ENCODE results near the gene PEX5L. TPM values are rescaled to one million over a fixed set of nuclear protein-coding genes. Genes with fewer than 3 reads are reported as not detected.

PEX5L gene
- total and polyA plus RNA-seq, 10 of the 15 experiments (the other 5 are each of a cell fraction or from before 2014, with no cell fraction given): 0.11 to 17.0 (median 0.50) TPM

DNA sequence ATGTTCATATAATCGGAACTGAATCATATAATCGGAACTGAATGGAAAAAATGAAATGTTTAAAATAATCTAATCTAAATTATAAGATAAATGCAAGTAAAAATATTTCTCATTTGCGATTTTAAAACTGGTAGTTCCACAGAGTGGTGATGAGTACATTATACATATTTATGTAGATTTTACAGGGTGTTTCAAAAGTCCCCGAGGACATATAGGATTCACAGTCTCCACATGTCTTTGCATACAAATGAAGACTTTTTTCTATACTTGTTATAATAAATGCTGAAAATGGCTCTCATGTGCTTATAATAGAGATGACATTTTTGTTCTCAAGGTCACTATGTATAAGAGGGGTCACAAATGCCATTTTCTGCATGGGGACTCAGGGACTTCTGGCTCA, 139.5 kb downstream of the PEX5L start (continued):
- TF ChIP-seq TARDBP (IDR thresholded peaks at IDR 0.05; ENCODE audit: borderline replicate concordance) (no peak), SUZ12 (IDR thresholded peaks at IDR 0.05; ENCODE audit: unreplicated experiment) (no peak), TCF7 (IDR thresholded peaks at IDR 0.05; ENCODE audit: borderline replicate concordance) (no peak), ZZZ3 (IDR thresholded peaks at IDR 0.05; ENCODE audit: control insufficient read depth, insufficient read length, low read depth) (no peak), PRDM15 (CRISPR knock-in tag; IDR thresholded peaks at IDR 0.05) (no peak), WRNIP1 (IDR thresholded peaks at IDR 0.05; ENCODE audit: borderline replicate concordance, low read depth, low read length) (no peak), EGR1 (IDR thresholded peaks at IDR 0.05; ENCODE audit: borderline replicate concordance in 1 of 2, low read depth in 2 of 2, low read length in 2 of 2) (no peak), POLR2AphosphoS2 (IDR thresholded peaks at IDR 0.05; ENCODE audit: low read depth, low read length) (no peak)

DNA sequence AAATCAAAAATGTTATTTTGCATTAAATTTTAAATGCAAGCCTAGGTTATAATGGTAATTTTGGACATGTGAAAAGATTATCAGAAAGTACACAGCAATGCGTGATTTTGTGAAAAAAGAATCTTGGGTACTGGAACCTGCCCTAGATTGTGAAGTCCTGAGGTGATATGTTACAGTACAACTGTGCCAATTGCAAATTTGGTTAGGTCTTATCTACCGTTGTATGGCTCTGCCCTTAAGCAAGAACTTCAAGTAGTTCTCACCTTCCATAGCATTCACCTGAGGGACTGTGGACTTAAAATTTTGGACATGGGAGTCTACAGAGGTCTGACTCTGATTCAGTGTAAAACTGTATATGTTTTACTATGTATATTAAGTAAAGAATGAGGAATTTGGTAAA, 140.2 kb downstream of the PEX5L start:
- in situ Hi-C loops (cut with MboI): no loop called here
- FAIRE-seq: no peak
- TF ChIP-seq SMC3 (IDR thresholded peaks at IDR 0.05; ENCODE audit: borderline replicate concordance, low read length) (no peak), NFYA (IDR thresholded peaks at IDR 0.05; ENCODE audit: borderline replicate concordance, low read depth, low read length) (no peak), EED (IDR thresholded peaks at IDR 0.05; ENCODE audit: low read depth) (no peak), WRNIP1 (IDR thresholded peaks at IDR 0.05; ENCODE audit: borderline replicate concordance, low read depth, low read length) (no peak), CHD1 (IDR thresholded peaks at IDR 0.05; ENCODE audit: low read depth, low read length) (no peak), MAX (IDR thresholded peaks at IDR 0.05; ENCODE audit: low read depth, low read length) (no peak), LARP7 (IDR thresholded peaks at IDR 0.05) (no peak), NBN (IDR thresholded peaks at IDR 0.05) (no peak)
- TF ChIP-seq, protein P1, sequence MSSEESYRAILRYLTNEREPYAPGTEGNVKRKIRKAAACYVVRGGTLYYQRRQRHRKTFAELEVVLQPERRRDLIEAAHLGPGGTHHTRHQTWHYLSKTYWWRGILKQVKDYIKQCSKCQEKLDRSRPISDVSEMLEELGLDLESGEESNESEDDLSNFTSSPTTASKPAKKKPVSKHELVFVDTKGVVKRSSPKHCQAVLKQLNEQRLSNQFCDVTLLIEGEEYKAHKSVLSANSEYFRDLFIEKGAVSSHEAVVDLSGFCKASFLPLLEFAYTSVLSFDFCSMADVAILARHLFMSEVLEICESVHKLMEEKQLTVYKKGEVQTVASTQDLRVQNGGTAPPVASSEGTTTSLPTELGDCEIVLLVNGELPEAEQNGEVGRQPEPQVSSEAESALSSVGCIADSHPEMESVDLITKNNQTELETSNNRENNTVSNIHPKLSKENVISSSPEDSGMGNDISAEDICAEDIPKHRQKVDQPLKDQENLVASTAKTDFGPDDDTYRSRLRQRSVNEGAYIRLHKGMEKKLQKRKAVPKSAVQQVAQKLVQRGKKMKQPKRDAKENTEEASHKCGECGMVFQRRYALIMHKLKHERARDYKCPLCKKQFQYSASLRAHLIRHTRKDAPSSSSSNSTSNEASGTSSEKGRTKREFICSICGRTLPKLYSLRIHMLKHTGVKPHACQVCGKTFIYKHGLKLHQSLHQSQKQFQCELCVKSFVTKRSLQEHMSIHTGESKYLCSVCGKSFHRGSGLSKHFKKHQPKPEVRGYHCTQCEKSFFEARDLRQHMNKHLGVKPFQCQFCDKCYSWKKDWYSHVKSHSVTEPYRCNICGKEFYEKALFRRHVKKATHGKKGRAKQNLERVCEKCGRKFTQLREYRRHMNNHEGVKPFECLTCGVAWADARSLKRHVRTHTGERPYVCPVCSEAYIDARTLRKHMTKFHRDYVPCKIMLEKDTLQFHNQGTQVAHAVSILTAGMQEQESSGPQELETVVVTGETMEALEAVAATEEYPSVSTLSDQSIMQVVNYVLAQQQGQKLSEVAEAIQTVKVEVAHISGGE (CRISPR knock-in tag; IDR thresholded peaks at IDR 0.05): no peak

More for the DNA sequence above, 140.2 kb downstream of the PEX5L start:
- H3K27ac ChIP-seq (ENCODE audit: control insufficient read depth, insufficient read depth): no peak overlapping the region
- no peak overlapping the region for H3K4me3 ChIP-seq
- intact Hi-C loops (cut with micrococcal nuclease; ENCODE audit: unreplicated experiment): no loop called here
- RAD21 ChIA-PET (ENCODE audit: unreplicated experiment): no interaction called here
- no peaks in the 10 kb centered on the region for H3K4me1 ChIP-seq (ENCODE audit: control insufficient read depth, insufficient read depth, low read length)
- no peaks in the 10 kb centered on the region for H3K79me2 ChIP-seq (ENCODE audit: control insufficient read depth, insufficient read depth, low read length)
- no peaks in the 10 kb centered on the region for H4K20me1 ChIP-seq (ENCODE audit: control insufficient read depth, insufficient read depth)
- no peak overlapping the region for H3K4me2 ChIP-seq (ENCODE audit: control insufficient read depth, insufficient read depth)
- no peaks in the 10 kb centered on the region for H3K9me3 ChIP-seq (replicated peaks; ENCODE audit: control insufficient read depth, insufficient read depth, low read length)
- no peak for DNase-seq (ENCODE audit: low read depth, low spot score)
- H3K36me3 ChIP-seq (ENCODE audit: control insufficient read depth in 2 of 2, insufficient read depth in 2 of 2, low read length in 1 of 2): no peaks in the 10 kb centered on the region
- SMC1A ChIA-PET (ENCODE audit: uncharacterized antibody, unreplicated experiment): interaction anchor here (0.6 to 3.2 kb wide), 7 partner anchors 9 to 440 kb away, joined by 3 to 11 read pairs (median 4); no protein-coding TSS in a partner anchor
- no peak overlapping the region for H2AFZ ChIP-seq (ENCODE audit: control insufficient read depth, low read depth, low read length)
- H3K27me3 ChIP-seq (replicated peaks in 1 of 2; ENCODE audit: control insufficient read depth in 2 of 2, insufficient read depth in 2 of 2, low read length in 1 of 2): no peaks in the 10 kb centered on the region
- WGBS (ENCODE audit: insufficient coverage, insufficient replicate concordance, low lambda C conversion rate, missing lambda C conversion rate): 54% methylated on average over 2 of the region's 2 CpGs
- no peak for ATAC-seq
- no TSS peak for BruUV-seq (replicated peaks)
- POLR2A ChIA-PET: interaction anchor here (1.8 kb wide), 1 partner anchor 8 kb away, joined by 8 read pairs; no protein-coding TSS in a partner anchor
- no peak overlapping the region for H3K9ac ChIP-seq (ENCODE audit: control insufficient read depth, insufficient read depth, low read length)
- CTCF ChIA-PET: no interaction called here
